Ectodermal cell (in vitro differentiated cells): Measurements from ENCODE around the gene TMEM273.

ENCODE experiments used
- H3K27ac ChIP-seq: 2 replicates; pipeline ENCODE4 v1.7.0; 2013; ENCODE audit warnings: mild to moderate bottlenecking, low read depth, low read length; ENCODE audit not compliant: insufficient read depth, poor library complexity, severe bottlenecking
- H3K27me3 ChIP-seq: 2 replicates; pipeline ENCODE4 v1.7.0; 2013; ENCODE audit warnings: mild to moderate bottlenecking, low read length; ENCODE audit not compliant: insufficient read depth, control insufficient read depth, poor library complexity, severe bottlenecking
- H3K36me3 ChIP-seq: one replicate; pipeline ENCODE4 v1.7.0; 2013; ENCODE audit warnings: low read length; ENCODE audit not compliant: control insufficient read depth, insufficient read depth
- H3K4me1 ChIP-seq: one replicate; pipeline ENCODE4 v1.7.0; 2013; ENCODE audit warnings: low read length; ENCODE audit not compliant: control insufficient read depth, insufficient read depth
- H3K4me3 ChIP-seq: 2 replicates; pipeline ENCODE4 v1.7.0; 2013; ENCODE audit warnings: low read depth, low read length, control low read depth; ENCODE audit not compliant: insufficient read depth
- H3K9me3 ChIP-seq: 2 replicates; pipeline ENCODE4 v1.7.0; 2013; ENCODE audit warnings: mild to moderate bottlenecking, low read length, moderate library complexity; ENCODE audit not compliant: control insufficient read depth
- WGBS, 2 experiments: methylation state at CpG; one replicate each; pipeline ENCODE4 v1.1.7; 2013; ENCODE audit warnings: missing lambda C conversion rate in 2 of 2; 5-methylcytosine and 5-hydroxymethylcytosine counted together

The TMEM273 gene

DNA sequence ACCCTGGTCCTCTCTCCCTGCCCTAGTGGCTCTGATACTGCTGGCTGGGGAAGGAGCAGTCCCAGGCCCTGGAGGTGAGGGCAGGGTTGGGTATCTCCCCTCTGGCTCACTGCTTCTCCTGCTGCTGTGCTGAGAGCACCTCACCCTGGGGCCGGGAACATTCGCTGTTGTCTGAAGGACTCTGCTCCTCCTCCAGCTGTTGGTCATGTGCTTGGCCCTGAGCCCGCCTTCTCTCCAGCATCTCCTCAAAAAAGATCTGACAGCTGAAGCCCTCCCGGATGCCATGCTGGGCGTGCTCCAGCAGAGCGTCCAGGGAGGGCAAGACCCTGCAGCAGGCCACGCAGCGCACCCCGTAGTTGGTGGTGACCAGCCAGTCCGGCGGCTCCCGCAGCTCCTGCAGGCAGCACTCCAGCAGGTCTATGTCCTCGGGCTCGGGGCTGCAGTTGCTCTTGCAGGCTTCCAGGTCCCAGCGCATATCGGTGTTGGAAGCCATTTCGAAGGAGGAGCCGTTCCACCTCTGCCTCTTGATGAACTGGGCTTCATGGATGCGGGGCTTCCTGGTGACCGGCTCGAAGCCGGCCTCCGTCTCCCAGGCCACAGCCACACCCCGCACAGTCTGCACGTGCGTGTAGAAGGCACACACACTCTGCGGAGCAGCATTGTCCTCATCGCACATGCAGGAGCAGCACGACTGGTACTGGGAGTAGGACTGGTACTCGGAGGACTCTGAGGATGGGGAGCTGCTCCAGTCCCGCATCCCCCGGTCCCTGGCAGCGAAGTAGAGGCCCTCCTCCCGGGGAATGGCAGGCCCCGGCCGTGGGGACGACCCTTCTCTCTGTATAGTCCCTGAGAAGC lies 56.5 kb downstream of the TMEM273 start:
- Histone ChIP-seq H3K27ac (no peak overlapping the region), H3K9me3 (peaks cover 2% of the 10 kb centered on the region), H3K4me1 (no peaks in the 10 kb centered on the region), H3K36me3 (no peaks in the 10 kb centered on the region), H3K4me3 (no peak overlapping the region), H3K27me3 (no peaks in the 10 kb centered on the region)
- WGBS, 2 experiments = 94% methylated on average over 37 of the region's 37 CpGs

- H3K36me3 ChIP-seq = no peaks in the 10 kb centered on the region
- H3K9me3 ChIP-seq = no peaks in the 10 kb centered on the region
- no peaks in the 10 kb centered on the region for H3K4me1 ChIP-seq
- H3K4me3 ChIP-seq = no peak overlapping the region
- H3K27ac ChIP-seq = no peak overlapping the region
- 84 to 95% methylated on average over 1 of the region's 1 CpG for WGBS, 2 experiments
- no peaks in the 10 kb centered on the region for H3K27me3 ChIP-seq
These were observed 58.8 kb downstream of the TMEM273 start for GRCh38 chr10:49129376-49129775.

- 93 to 97% methylated on average over 4 of the region's 4 CpGs for WGBS, 2 experiments
- Histone ChIP-seq H3K9me3 (no peaks in the 10 kb centered on the region), H3K27me3 (no peaks in the 10 kb centered on the region)
These were observed 59.3 kb downstream of the TMEM273 start for GRCh38 chr10:49128854-49129253.

DNA sequence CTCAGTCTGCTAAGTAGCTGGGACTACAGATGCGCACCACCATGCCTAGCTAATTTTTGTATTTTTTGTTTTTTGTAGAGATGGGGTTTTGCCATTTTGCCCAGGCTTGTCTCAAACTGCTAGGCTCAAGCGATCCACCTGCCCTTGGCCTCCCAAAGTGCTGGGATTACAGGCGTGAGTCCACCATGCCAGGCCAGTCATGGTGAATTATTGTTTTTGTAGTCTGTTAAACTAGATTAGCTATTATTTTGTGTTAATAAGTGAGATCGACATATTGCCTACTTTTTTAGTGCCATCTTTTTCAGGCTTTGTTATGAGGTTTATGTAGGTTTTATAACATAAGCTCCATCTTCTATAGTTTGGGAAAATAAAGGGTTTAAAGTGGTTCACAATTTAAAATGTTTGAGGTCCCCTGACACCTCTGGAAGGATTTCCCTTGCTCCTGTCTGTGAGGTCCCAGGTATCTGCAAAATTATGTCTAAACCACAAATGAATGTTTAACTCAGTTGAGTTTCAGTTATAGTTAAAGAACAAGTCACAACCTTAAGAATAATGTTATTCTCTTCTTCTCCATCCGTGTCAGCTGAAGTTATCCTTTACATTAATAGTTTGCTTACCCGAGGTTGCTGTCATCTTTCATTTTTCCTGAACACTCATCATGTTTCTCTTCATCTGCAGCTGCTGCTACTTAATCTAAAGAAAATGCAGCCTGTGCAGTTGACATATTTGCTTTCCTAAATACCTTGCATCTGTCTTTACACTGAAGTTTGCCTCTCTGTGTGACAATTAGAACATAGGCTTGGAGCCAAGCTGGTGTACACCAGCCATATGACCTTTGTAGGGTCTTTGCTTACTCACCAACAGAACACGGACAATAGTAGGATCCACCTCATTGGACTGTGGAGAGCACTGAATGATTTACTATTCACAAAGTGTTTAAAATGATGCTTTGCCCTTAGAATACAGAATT lies 63.9 kb downstream of the TMEM273 start:
- Histone ChIP-seq H3K27me3 (no peaks in the 10 kb centered on the region), H3K27ac (no peak overlapping the region), H3K4me3 (no peak overlapping the region), H3K4me1 (no peaks in the 10 kb centered on the region), H3K9me3 (no peaks in the 10 kb centered on the region), H3K36me3 (no peaks in the 10 kb centered on the region)
- 92 to 95% methylated on average over 7 of the region's 7 CpGs for WGBS, 2 experiments

More at GRCh38 chr10:49128854-49129253, 59.3 kb downstream of the TMEM273 start:
- Histone ChIP-seq H3K4me3 (no peak overlapping the region), H3K36me3 (no peaks in the 10 kb centered on the region), H3K4me1 (no peaks in the 10 kb centered on the region), H3K27ac (no peak overlapping the region)

DNA sequence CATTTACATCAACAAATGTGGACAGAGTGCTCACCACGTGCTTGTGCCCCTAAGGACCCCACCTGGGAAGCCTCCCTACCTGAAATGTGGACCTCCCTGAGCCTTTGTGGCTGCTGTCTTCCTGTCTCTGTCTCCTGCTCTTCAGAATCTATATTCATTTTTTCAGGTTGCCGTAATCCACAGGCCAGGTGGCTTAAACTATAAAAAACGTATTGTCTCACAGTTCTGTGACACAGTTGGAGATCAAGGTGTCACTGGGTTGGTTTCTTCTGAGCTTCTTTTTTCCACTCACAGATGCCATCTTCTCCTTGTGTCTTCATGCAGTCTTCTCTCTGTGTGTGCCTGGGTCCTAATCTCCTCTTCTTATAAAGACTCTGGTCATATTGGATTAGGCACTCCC lies 67.3 kb downstream of the TMEM273 start:
- Histone ChIP-seq H3K4me3 (no peak overlapping the region), H3K27ac (no peak overlapping the region), H3K36me3 (no peaks in the 10 kb centered on the region), H3K9me3 (no peaks in the 10 kb centered on the region), H3K27me3 (peaks cover 3% of the 10 kb centered on the region), H3K4me1 (peaks cover 5% of the 10 kb centered on the region)
- 87 to 96% methylated on average over 3 of the region's 3 CpGs for WGBS, 2 experiments

GRCh38 chr10:49119746-49120145 lies 68.4 kb downstream of the TMEM273 start:
- no peaks in the 10 kb centered on the region for H3K9me3 ChIP-seq
- 43 to 51% methylated on average over 2 to 3 of the region's 3 CpGs for WGBS, 2 experiments

GRCh38 chr10:49118430-49119074 lies 69.6 kb downstream of the TMEM273 start:
- WGBS, 2 experiments = 77 to 78% methylated on average over 6 of the region's 6 CpGs
- Histone ChIP-seq H3K9me3 (no peaks in the 10 kb centered on the region), H3K27ac (no peak overlapping the region), H3K4me3 (no peak overlapping the region), H3K36me3 (no peaks in the 10 kb centered on the region), H3K4me1 (peaks cover 5% of the 10 kb centered on the region), H3K27me3 (peaks cover 19% of the 10 kb centered on the region)

More at GRCh38 chr10:49119746-49120145, 68.4 kb downstream of the TMEM273 start:
- H3K27ac ChIP-seq = no peak overlapping the region
- H3K4me3 ChIP-seq = no peak overlapping the region
- H3K36me3 ChIP-seq = no peaks in the 10 kb centered on the region
- H3K27me3 ChIP-seq = peaks cover 9% of the 10 kb centered on the region
- H3K4me1 ChIP-seq = peaks cover 5% of the 10 kb centered on the region

- H3K4me1 ChIP-seq = peaks cover 5% of the 10 kb centered on the region
- H3K36me3 ChIP-seq = no peaks in the 10 kb centered on the region
- WGBS, 2 experiments = 94% methylated on average over 4 of the region's 4 CpGs
- H3K4me3 ChIP-seq = no peak overlapping the region
- peaks cover 19% of the 10 kb centered on the region for H3K27me3 ChIP-seq
- H3K27ac ChIP-seq = no peak overlapping the region
- no peaks in the 10 kb centered on the region for H3K9me3 ChIP-seq
These were observed 70.7 kb downstream of the TMEM273 start for GRCh38 chr10:49117376-49118070.

DNA sequence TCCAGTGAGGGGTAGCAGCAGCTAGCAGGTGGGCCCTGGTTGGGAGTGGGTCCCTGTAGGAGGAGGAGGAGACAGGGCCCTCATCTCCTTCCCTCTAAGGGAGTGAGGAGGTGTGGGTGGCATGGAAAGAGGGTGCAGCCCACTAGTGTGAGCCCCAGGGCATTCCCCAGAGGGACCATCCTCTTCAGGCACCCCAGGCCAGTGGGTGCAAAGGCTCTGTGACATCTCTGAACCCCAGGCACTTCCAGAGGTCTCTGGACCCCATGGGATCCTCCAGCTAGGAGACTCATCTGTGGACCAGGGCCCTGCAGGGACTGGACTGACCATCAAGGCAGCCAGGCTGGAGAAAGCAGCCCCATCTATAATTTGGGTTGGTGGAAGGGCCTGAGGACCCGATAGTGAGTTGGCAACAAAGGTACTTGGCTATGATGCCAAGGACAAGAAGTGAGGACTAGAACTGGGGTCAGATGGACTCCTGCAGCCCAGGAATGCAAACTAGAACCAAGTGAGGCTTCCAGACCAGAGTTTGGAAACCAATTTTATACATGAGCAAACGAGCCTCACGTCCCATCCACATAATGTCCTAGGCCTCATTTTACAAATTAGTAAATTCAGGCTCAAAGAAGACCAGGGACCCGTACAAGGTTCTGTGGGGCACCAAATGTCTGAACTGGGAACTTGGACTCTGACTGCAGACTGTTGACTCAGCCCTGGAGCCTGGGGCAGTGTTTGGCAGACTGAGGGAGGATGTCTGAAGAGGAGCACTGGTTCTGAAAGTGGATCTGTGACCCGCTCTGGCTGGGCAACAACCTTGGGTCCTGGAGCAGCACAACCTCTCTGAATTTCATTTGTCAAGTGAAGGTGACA lies 71.4 kb downstream of the TMEM273 start:
- no peaks in the 10 kb centered on the region for H3K36me3 ChIP-seq
- H3K27me3 ChIP-seq = peaks cover 19% of the 10 kb centered on the region
- no peak overlapping the region for H3K27ac ChIP-seq
- H3K4me1 ChIP-seq = peaks cover 5% of the 10 kb centered on the region
- WGBS, 2 experiments = 93 to 95% methylated on average over 5 of the region's 5 CpGs
- H3K4me3 ChIP-seq = no peak overlapping the region
- H3K9me3 ChIP-seq = no peaks in the 10 kb centered on the region
